Epithelial cell of proximal tubule (primary cell): Measurements from ENCODE around the gene ZNHIT1. TPM values are rescaled to one million over a fixed set of nuclear protein-coding genes. Genes with fewer than 3 reads are reported as not detected.
A peak's percentile ranks its signal among the peaks of the same experiment; 100 is the strongest.

Experiments
- DNase-seq: peaks from one replicate; pipeline ENCODE4 v3.0.0-alpha.2; 2011; ENCODE audit warnings: low read depth
- H3K4me3 ChIP-seq: 2 replicates; pipeline ENCODE4 v1.5.1; 2011; ENCODE audit warnings: low read depth, mild to moderate bottlenecking, low read length
- CTCF ChIP-seq: conservative IDR thresholded peaks from 2 replicates; pipeline ENCODE4 v1.5.1; 2012; ENCODE audit warnings: low read depth, mild to moderate bottlenecking, low read length
- total RNA-seq: library from RNA; depleted of rRNA; stranded (reverse); fragments of >200 nt; gene quantifications from 2 replicates; pipeline ENCODE4 v1.2.3, GENCODE V29; 2015

The ZNHIT1 gene
- total RNA-seq: 119 and 129 TPM in 2 replicates

- DNase-seq: peak; percentile 85
- H3K4me3 ChIP-seq: peak within 1 kb of the TSS; percentile 68
- TF ChIP-seq CTCF: no peak
These were observed at the start of gene ZNHIT1, which contains the start of gene PLOD3 for GRCh38 chr7:101217388-101218235. ZNHIT1 (plus strand) TSS chr7:101218165; CDS start chr7:101218196, 31 bp downstream. PLOD3 (minus strand) TSS chr7:101217581; CDS start chr7:101217274, 307 bp downstream.

GRCh38 chr7:101168412-101169049, 49.4 kb upstream of the ZNHIT1 start:
- no peak overlapping the region for H3K4me3 ChIP-seq
- no peak for TF ChIP-seq CTCF
- DNase-seq: no peak

GRCh38 chr7:101169110-101169837, 48.7 kb upstream of the ZNHIT1 start:
- peak overlapping the region; percentile 15 for H3K4me3 ChIP-seq
- no peak for DNase-seq
- TF ChIP-seq CTCF: no peak

GRCh38 chr7:101169838-101170551, 48.0 kb upstream of the ZNHIT1 start:
- TF ChIP-seq CTCF: peak; percentile 90
- DNase-seq: no peak
- H3K4me3 ChIP-seq: peak overlapping the region; percentile 15

- H3K4me3 ChIP-seq: no peak overlapping the region
- no peak for TF ChIP-seq CTCF
- no peak for DNase-seq
These were observed 47.1 kb upstream of the ZNHIT1 start for GRCh38 chr7:101170617-101171441.

- peak overlapping the region; percentile 50 for H3K4me3 ChIP-seq
- DNase-seq: no peak
- peak; percentile 46 for TF ChIP-seq CTCF
These were observed 46.5 kb upstream of the ZNHIT1 start for GRCh38 chr7:101171442-101171837.
